Inflammatory macrophage treated with lipopolysaccharide for 4 hours (primary cell): ENCODE data around the gene CPT1A.
A peak's percentile ranks its signal among the peaks of the same experiment; 100 is the strongest.
"Not testable (repeated sequence)": the region's sequence is repeated elsewhere in the genome, so short reads cannot be mapped to it uniquely, and the experiment has no call there.

ENCODE experiments used
- DNase-seq: peaks from one replicate; pipeline ENCODE4 v3.0.0-alpha.2; 2020

CPT1A gene

GRCh38 chr11:68841718-68842426 lies at the start of gene CPT1A:
CPT1A (minus strand) TSS chr11:68841916; CDS start chr11:68815474, 26,442 bp downstream.
- peak; percentile 76 for DNase-seq

DNA sequence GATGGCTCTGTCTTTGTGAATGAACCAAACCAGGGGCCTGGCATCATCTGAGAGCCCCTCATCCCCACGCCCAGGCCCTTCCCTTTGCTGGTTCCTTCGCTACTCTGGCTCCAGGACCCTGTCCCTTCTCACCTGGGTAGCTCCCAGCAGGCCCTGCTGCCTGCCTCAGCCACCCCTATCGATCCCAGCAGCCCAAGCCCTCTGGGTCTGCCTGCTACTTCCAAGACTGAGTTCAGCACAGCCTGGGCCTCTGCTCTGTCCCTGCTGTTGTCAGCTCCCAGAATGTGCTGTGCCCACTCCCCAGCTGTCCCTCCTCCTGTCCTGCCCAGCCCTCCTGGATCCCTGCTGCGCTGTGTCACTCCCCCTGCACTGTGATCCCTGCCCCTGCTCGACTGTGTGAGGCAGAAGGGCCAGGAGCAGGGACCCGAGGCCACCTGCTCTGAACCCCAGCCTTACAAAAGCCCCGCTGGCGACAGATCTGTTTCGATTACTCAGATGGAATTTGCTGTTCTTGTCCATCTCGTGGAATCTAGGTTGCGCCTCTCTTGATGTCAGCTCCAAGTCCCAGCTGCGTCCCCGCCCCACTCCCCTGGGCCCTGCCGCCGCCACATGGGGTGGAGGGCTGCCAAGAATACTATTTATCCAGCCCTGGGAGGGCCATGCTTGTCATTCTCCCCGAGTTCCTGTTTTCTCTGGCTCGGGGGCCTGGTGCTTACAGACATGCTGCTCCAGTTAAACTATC lies 48.9 kb upstream of the CPT1A start:
- no peak for DNase-seq

DNA sequence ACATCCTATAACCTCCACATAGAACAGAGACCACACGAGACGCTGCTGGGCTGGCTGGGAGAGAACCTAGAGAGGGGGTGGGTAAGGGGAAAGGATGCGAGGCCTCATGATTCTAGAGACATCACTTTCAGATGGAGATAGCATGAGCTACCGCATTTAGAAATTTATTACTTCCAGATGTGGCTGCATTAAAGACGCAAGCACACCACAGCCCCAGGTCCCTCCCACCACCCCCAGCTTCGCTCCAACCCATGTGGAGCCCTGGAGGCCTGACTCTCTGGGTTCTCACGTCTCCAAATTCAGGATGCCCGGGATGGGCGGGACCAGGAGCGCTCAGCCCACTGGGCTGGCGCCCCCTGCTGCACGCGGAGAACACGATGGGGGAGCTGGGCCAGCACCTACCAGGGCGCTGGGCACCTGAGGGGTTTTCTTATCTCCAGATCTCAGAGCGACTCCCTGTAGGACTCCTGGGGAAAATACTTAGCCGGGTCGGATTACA lies 48.3 kb upstream of the CPT1A start:
- DNase-seq, result no peak

DNA sequence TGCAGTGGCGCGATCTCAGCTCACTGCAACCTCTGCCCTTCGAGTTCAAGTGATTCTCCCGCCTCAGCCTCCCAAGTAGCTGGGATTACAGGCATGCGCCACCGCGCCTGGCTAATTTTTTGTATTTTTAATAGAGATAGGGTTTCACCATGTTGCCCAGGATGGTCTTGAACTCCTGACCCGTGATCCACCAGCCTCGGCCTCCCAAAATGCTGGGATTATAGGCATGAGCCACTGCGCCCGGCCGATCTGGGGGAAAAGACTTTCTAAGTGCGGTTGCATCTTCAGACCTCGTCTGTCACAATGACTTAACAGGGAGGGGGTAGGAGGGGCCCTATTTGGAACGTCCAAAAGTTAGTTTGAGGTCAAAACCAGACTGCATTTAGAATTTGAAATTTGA lies 43.1 kb upstream of the CPT1A start:
- not testable (repeated sequence) for DNase-seq

- no peak for DNase-seq
Measured at GRCh38 chr11:68882391-68882790, 40.7 kb upstream of the CPT1A start.

GRCh38 chr11:68881320-68881719 lies 39.6 kb upstream of the CPT1A start:
- no peak for DNase-seq

DNA sequence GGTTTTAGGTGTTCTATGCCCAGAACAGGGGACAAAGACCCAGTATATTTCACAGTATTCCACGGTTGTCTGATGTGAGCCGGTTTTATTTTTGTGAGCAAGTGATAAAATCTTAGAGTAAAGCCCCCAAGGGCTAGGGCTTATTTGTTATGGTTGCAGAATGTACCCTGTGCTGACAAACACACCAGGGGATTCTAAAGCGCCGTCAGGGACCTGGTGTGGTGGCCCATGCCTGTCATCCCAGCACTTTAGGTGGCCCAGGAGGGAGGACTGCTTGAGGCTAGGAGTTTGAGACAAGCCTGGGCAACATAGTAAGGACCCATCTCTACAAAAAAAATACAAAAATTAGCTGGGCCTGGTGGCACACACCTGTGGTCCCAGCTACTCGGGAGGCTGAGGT lies 39.1 kb upstream of the CPT1A start:
- DNase-seq, result no peak

DNA sequence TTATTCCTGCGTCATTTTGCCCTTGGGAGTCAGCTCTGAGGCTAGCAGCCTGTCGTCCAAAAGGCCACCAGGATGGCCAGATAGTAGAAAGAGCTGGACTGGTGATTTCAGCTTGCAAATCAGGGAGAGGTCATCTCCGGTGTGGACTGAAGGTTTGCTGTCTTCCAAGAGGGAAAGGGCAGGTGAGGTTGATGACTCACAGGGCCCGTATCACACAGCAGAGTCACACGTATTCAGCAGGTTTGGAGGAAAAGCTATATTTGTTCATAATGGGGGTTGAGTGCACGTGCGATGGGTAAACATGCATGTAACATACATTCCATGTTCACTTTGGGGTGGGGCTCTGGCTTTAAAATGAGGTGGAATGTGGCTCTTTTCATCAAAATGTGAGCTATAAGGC lies 36.3 kb upstream of the CPT1A start:
- no peak for DNase-seq

GRCh38 chr11:68872216-68873003 lies 30.7 kb upstream of the CPT1A start:
- no peak for DNase-seq

DNA sequence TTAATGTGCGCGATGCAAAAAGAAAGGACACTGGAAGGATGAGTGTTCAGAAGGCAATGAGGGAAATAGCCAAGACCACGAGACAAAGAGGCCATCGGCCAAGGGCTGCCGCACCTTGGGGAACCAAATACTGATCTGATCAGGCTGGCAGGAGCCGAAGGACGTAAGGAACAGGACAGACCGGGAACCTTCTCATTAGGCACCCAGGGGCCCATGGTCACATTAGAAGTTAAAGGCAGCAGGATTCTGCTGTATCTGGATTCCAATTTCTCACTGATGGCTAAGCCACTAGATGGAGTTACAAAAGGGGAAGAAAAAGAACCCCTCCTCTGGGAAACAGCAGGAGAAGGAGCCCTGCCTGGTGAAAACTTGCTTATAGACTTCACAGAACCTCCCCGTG lies 28.8 kb upstream of the CPT1A start:
- peak; percentile 12 for DNase-seq

DNA sequence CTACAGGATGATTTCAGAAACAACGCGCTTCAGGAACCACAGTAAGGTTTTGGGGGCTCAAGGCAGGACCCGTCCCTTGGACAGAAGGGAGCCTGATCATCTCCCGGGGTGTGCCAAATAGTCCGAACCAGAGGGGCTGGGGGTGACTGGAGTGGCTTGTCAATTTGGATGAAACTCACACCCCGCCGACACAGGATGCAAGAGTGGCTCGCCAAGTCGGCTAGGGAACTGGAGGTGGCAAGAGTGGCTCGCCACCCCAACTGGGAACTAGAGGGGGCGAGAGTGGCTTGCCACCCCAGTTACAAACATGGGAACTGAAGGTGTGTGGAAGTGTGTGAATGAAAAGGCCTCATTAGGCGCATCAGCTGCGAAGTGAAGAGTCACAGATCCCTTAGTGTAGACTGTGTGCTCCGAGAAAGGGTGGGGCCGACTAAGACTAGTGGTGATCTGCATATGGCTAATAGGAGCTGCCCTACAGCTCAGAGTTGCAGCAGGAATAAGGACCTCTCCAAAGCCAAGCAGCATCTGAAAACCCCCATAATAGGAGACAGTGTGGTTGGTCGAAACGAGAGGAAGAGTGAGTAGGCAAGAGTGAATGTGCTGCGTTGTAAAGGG lies 26.6 kb upstream of the CPT1A start:
- no peak for DNase-seq

DNA sequence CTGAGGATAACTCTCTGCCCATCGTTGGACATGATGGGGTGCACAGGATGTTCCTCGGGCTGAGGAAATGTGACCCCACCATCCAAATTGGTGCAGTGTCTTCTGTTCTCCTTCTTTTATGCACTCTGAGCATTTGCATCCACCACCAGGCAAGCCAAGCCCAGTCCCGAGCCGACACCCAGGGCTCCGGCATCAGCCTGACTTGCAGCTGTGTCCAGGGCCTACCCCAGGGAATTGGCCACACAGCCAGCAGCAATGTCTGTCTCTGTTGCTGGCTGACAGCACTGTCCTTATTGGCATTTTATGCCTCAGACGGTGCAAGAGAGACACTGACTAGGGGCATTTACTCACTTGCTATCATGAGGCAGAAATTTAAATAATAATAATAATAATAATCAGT lies 25.4 kb upstream of the CPT1A start:
- DNase-seq, result no peak

- DNase-seq, result no peak
Measured at GRCh38 chr11:68865241-68865640, 23.5 kb upstream of the CPT1A start.

- no peak for DNase-seq
Measured at GRCh38 chr11:68863553-68864265, 22.0 kb upstream of the CPT1A start.

GRCh38 chr11:68862421-68862820 lies 20.7 kb upstream of the CPT1A start:
- DNase-seq, result no peak

DNA sequence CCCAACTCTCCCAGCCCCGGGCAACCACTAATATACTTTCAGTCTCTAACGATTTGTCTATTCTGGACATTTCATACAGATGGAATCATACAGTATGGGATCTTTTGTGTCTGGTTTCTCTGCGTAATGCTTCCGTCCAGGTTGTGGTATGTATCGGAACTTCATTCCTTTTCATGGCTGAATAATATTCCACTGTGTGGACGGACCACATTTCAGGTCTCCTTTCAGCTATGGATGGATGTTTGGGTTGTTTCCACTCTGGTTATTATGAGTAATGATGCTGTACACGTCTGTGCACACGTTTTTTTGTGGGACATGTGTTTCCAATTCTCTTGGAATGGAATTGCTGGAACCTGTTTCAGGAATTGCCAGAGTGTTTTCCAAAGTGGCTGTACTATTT lies 17.4 kb upstream of the CPT1A start:
- DNase-seq, result no peak

DNA sequence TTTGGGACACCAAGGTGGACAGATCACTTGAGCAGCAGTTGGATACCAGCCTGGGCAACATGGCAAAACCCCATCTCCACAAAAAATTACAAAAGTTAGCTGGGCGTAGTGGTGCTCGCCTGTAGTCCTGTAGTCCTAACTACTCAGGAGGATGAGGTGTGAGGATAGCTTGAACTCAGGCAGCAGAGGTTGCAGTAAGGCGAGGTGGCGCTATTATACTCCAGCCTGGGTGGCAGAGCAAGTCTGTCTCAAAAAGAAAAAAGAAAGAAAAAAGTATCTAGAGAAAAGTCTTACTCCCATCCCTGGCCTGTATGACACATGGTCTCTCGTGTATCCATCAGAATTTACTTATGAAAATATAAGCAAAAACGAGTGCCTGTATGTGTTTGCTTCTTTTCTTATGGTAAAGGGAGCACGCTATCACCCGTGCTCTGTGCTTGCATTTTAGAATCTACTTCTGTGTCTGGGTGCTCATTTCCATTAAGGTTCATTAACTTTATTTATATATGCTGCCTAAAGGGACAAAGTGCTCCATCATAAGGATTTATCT lies 15.4 kb upstream of the CPT1A start:
- no peak for DNase-seq

GRCh38 chr11:68856425-68857030 lies 14.8 kb upstream of the CPT1A start:
- DNase-seq, result not testable (repeated sequence)

GRCh38 chr11:68855205-68855981 lies 13.7 kb upstream of the CPT1A start:
- DNase-seq, result peak; percentile 53

DNA sequence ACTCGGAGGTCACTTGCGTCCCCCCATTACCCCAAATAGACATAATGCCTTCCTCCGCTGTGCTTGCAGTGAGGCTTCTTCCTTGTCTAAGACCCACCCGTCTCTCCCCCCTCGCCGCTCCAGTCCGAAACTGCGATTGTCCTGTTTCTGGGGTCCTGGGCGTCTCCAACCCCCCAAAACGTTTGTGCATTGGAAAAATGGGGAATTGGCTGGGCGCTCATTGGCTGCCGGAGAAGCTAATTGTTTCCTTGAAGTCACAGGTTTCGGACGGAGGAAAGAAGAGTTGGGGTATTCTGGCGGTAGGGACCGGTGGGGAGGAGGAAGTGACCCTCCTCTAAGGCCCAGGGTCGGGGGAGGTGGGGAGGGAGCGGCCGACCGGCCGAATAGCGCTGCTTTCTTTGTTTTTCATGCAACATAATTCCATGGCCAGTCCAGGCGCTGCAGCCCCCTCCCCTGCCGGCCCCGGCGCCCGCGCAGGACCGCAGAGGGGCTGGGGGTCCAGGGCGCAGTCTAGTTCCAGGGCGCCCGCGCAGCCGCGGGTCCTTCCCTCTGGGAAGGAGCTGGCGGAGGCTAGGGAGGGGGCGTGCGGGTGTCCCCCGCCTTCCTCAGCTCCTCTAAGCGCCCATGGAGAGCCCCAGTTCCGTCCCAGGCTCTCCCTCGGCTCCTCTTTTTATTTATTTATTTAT lies 12.7 kb upstream of the CPT1A start:
- DNase-seq, result no peak
